GM21515 (cell line): Measurements from ENCODE around the gene AOPEP.

ENCODE experiments used
- ATAC-seq: cut with Tn5 transposase; IDR thresholded peaks from one replicate; pipeline ENCODE4 v1.9.1; 2021; ENCODE audit not compliant: unreplicated experiment

AOPEP gene

GRCh38 chr9:95104581-95104960 lies 378.1 kb downstream of the AOPEP start:
- no peak for ATAC-seq

DNA sequence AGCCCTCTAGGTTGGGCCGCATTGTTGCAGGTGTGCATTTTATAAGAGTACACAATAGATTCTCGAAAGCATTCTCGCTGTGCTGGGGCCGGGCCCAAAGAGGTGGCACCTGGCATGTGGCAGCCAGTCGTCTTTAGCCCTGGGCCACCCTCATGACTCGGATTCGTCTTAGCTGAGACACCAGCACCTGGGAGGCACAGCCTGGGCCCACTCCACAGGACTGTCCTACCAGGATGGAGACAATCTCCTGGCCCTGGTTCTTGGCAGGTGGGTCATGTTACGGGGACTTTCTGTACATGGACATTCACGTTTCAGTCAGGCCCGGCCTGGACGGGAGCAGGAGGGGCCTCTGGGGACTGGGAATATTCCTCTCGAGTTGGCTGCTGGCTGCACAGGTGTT lies 378.5 kb downstream of the AOPEP start:
- ATAC-seq: no peak

GRCh38 chr9:95105519-95106287 lies 379.2 kb downstream of the AOPEP start:
- ATAC-seq: no peak

DNA sequence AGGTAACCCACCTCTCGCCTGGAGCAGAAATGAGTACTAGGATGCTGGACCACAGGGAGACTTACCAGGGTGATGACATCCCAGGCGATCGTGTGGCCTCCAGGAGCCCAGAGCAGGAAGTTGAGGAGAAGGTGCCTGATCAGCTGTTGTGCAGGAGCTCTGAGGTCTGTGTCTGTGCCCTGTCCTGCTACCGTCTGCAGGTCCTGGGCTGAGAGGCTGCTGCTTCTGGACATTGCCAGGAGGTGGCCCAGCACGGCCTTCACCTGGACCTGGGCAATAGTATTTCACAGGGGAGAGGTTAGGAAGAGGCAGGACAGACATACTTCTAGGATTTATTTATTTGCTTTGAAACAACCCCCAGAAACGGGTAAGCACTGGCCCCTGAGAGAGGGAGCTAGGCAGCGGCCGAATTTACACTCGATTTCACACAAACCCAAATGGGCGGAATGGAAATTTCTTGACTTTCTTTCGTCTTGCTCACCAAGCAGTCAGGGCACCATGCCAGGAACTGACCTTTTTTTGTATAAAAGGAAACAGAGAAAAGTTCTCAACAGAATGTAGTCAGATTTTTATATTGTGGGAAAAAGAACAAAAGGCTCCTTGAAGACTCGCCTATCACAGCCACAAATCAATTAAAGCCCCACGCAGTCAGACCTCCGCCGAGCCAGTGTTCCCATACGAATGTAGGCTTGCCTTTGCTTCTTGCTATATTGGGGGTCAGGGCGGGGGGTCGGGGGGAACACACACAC lies 380.7 kb downstream of the AOPEP start:
- no peak for ATAC-seq

GRCh38 chr9:95107976-95108375 lies 381.5 kb downstream of the AOPEP start:
- no peak for ATAC-seq

DNA sequence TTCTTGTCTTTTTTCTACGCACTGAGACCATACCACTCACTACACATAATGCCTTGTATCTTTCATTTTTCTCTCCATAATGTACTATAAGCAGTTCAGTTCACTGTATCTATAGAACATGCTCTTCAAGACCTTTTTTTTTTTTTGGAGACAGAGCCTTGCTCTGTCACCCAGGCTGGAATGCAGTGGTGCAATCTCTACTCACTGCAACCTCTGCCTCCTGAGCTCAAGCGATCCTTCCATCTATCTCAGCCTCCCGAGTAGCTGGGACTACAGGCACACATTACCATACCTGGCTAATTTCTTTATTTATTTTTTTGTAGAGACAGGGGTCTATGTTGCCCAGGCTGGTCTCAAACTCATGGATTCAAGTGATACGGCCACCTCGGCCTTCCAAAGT lies 382.3 kb downstream of the AOPEP start:
- no peak for ATAC-seq

DNA sequence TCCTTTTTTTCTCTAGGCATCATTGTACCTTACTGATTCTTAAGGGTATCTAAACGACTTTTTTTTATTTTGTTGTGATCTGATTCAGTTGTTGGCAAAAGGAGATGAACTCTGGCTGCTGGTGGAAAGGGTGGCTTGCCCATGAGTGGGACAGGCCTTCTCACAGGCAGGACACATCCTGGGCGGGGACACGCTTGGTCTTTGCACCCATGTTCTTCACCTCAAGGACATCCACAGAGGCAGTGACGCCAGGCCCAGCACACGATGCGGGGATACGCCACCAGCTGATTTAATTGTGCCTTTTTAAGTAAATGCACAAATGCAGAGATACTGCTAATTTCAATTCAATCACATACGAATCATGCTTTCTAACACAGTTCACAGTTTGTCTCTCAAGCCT lies 383.0 kb downstream of the AOPEP start:
- ATAC-seq: no peak

DNA sequence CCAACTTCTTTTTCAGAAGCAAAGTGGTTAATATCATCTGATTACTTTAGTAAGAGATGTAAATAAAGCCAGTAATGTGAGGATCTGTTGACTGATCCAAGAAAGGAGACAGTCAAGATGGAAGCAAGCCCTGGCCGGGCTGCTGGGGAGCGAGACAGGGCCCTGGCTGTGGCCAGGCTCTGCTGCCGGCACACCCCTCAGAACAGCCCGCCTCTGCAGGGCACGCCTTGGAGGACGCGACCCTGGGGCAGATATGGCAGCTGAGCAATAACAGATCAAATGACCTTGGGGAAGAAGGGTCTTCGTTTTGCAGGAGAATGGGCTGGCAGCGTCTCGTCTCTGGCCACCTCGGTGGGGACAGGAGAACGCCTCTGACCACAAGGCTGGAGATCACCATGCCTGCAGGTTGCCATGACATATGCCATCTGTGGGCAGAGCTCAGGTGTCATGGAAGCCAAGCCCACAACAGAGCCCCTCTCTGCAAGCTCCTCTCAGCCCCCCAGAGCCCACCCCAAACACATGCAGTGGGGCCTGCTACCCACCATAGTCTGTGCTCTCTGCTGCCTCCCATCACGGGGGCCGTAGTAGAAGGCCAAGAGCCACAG lies 384.5 kb downstream of the AOPEP start:
- no peak for ATAC-seq

DNA sequence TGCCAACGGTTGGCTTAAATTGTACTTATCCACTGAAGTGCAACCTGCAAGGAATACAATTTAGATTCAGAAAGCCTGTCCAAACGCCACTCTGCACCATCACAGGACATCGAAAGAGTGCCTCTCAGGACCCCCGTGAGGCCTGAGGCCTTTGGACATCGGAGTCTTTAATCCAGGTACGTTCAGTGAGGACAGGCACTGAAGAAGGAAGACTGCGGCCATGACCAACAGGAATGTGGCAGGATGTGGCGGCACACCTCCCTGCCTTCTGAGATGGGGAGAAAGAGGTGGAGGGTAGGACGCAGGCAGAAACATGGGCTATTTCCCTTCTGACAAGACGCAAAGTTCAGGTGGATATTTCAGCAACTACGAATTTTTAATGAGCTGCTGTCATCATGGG lies 385.2 kb downstream of the AOPEP start:
- no peak for ATAC-seq

DNA sequence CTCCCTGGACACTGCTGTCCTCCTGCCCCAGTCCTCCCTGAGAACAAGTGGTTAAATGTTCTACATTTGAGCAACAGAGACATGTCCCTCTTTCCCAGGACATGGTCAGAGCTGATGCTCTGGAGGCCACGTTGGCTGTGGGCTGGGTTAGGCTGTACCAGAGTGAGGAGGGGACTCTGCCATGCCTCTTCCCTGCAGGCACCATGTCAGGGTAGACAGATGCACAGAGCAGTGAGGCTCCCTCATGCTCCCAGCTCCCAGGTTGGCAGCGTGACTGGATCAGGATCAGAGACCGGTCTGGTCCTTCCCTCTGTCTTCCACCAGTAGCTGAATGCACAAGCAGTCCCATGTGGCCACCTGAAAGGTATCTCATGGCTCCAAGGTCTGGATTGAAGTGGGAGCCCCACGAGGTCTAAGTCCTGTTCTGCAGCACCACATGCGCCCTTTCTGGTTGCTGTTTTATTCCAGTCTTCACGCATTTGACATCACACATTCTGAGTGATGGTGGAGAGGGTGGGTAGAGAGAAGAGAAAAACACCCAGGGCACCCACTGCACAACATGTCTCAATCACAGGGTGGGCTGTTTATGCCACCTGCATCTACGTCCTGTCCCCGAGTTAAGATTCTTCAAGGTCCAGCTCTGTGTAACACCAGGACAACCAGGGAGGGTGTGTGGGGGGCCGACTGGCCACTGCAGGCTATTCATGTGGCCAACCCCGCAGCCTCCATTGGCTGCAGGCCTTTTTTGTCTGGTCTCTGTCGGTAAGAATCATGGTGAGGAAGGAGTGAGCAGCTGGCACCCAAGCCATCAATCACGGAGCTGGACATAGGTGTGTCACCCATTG lies 386.2 kb downstream of the AOPEP start:
- no peak for ATAC-seq

GRCh38 chr9:95115104-95115503 lies 388.6 kb downstream of the AOPEP start:
- no peak for ATAC-seq

GRCh38 chr9:95116002-95116807 lies 389.7 kb downstream of the AOPEP start:
- no peak for ATAC-seq

DNA sequence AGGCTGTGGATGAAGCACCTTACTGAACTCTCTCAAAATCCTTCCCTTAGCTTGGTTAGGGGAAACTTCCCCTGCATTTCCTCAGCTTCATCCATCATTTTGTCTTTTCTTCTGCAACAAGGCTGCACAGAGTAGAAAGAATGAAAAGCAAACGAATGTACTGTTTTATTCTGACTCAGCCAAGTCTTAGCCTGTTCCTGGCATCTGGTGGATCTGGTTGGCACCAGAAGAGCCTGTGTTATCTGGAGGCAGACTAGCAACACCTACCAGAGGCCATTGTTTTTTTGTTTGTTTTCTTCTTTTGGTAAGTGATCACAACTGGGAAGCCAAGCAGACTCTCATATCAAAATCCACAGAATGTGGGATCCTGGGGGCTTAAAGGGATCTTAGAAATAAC lies 390.3 kb downstream of the AOPEP start:
- ATAC-seq: no peak

DNA sequence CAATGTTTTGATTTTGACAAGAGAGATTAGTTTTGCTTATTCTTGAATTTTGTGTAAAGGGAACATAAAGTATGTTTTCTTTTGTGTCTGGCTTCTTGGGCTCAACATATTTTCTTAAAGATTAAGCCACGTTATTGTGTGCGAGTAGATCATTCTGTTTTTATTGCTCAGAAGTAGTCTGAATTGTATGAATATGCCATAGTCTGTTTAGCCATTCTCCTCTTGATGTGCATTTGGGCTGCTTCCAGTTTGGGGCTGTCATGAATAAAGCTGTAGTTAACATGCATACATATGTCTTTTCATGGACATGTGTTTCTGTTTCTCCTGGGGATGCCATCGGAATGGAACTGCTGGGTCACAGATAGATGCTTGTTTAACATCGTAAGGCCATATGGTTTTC lies 392.1 kb downstream of the AOPEP start:
- no peak for ATAC-seq

GRCh38 chr9:95120781-95121370 lies 394.4 kb downstream of the AOPEP start:
- ATAC-seq: no peak

DNA sequence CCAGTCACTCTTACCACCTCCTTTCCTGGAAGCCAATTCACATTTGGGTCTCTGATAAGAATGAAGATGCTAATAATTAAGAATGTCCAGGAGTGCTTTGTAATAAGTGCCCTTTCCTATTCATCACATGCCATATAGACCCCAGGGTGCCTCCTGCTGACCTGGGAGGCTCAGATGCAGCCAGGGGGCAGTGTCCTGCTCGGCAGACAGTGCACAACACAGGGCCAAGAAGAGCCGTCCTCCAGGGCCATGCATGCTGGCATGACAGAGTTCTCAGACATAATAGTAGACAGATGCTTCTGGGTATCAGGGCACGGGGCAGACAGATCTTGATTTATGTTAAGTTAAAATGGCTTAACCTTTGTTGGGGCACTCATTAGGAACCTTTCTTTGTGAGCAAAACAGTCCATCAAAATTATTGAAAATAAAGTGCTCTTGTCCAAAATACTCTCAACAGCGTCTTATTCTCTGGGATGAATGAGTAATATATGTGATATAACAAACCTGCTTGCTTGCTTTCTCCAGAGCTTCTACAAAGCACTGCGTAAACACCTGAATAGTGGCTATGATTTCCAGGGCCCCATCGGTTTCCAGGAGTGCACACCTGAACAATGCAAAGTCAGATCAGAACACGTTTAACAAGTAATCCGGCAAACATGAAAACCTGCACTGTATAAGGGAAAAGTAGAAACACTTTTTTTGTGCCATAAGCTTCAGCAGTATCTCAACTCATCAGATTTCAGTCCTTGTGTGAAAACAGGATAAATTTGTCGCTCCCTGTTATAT lies 398.3 kb downstream of the AOPEP start:
- no peak for ATAC-seq

GRCh38 chr9:95125652-95126051 lies 399.2 kb downstream of the AOPEP start:
- ATAC-seq: no peak

DNA sequence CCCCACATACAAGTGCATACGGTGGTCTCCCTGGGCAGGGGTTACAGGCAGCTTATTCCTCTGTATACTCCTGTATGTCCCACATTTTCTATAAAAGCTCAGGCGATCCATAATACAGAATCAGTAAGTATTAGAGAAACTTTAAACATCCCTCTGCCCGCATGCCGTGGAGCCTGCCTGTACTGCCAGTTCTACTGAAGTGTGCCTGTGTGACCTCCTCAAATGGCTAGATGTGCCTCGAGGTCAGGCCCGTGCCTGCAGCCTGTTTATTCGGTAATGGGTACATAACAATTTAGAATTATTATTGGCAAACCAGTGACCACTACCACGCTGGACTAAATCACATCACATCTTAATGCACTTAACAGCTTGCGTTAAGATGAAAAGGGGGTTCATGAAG lies 400.2 kb downstream of the AOPEP start:
- no peak for ATAC-seq
